HCT116 (cell line): Measurements from ENCODE around the gene GCGR. TPM values are rescaled to one million over a fixed set of nuclear protein-coding genes. Genes with fewer than 3 reads are reported as not detected.

Source experiments
- total RNA-seq: library from RNA; stranded (reverse); gene quantifications from one replicate; pipeline ENCODE4 v1.2.1, GENCODE V29; 2021; ENCODE audit not compliant: unreplicated experiment

GCGR gene
- total RNA-seq, 1 experiment from 2014 or later: not detected

Other genes starting within 250 kb of the GCGR start
- gene NPLOC4, start 167.0 kb upstream of the GCGR start, total RNA-seq: 137 TPM
- gene TSPAN10, start 167.0 kb upstream of the GCGR start, total RNA-seq: 2.3 TPM
- not detected for gene PDE6G, start 147.6 kb upstream of the GCGR start, total RNA-seq
- 75.9 TPM for gene OXLD1, start 137.5 kb upstream of the GCGR start, total RNA-seq
- gene CCDC137, start 137.4 kb upstream of the GCGR start, total RNA-seq: 77.5 TPM
- gene ARL16, start 120.4 kb upstream of the GCGR start, total RNA-seq: 47.5 TPM
- gene HGS, start 120.1 kb upstream of the GCGR start, total RNA-seq: 231 TPM
- 260 TPM for gene MRPL12, start 100.8 kb upstream of the GCGR start, total RNA-seq
- 70.8 TPM for gene SLC25A10, start 91.9 kb upstream of the GCGR start, total RNA-seq
- 59.2 TPM for gene MCRIP1, start 29.1 kb downstream of the GCGR start, total RNA-seq
- gene PPP1R27, start 30.9 kb downstream of the GCGR start, total RNA-seq: not detected
- 1,043 TPM for gene P4HB, start 56.4 kb downstream of the GCGR start, total RNA-seq
- 554 TPM for gene ARHGDIA, start 67.2 kb downstream of the GCGR start, total RNA-seq
- gene ALYREF, start 87.4 kb downstream of the GCGR start, total RNA-seq: 280 TPM
- gene ANAPC11, start 87.6 kb downstream of the GCGR start, total RNA-seq: 208 TPM
- gene NPB, start 98.1 kb downstream of the GCGR start, total RNA-seq: 1.2 TPM
- 51.5 TPM for gene PCYT2, start 107.2 kb downstream of the GCGR start, total RNA-seq
- 62.6 TPM for gene SIRT7, start 114.0 kb downstream of the GCGR start, total RNA-seq
- gene MAFG, start 123.6 kb downstream of the GCGR start, total RNA-seq: 46.8 TPM
- 396 TPM for gene PYCR1, start 133.2 kb downstream of the GCGR start, total RNA-seq
- gene MYADML2, start 143.1 kb downstream of the GCGR start, total RNA-seq: not detected
- gene NOTUM, start 157.0 kb downstream of the GCGR start, total RNA-seq: 12.5 TPM
- 51.0 TPM for gene ASPSCR1, start 173.5 kb downstream of the GCGR start, total RNA-seq
- gene CENPX, start 218.7 kb downstream of the GCGR start, total RNA-seq: 184 TPM
- 40.1 TPM for gene LRRC45, start 219.2 kb downstream of the GCGR start, total RNA-seq
- gene RAC3, start 227.5 kb downstream of the GCGR start, total RNA-seq: 120 TPM
- 306 TPM for gene DCXR, start 233.5 kb downstream of the GCGR start, total RNA-seq
- gene RFNG, start 247.7 kb downstream of the GCGR start, total RNA-seq: 52.0 TPM
- gene GPS1, start 247.7 kb downstream of the GCGR start, total RNA-seq: 205 TPM